Measurements from ENCODE around the gene IGF2BP3. TPM values are rescaled to one million over a fixed set of nuclear protein-coding genes. Genes with fewer than 3 reads are reported as not detected.

Gene IGF2BP3
- polyA plus RNA-seq, 1 donor from 2014 or later: 5.4 TPM

GRCh38 chr7:23389701-23390100, 80.6 kb downstream of the IGF2BP3 start:
- peaks cover 3 to 6% (median 5%) of the 10 kb centered on the region in 3 donors for H3K4me1 Mint-ChIP-seq
- peaks cover 2% of the 10 kb centered on the region for H3K27me3 Mint-ChIP-seq
- no peaks in the 10 kb centered on the region for H3K36me3 Mint-ChIP-seq
- H3K9me3 Mint-ChIP-seq: no peaks in the 10 kb centered on the region
- H3K4me3 Mint-ChIP-seq: no peak overlapping the region
- H3K27ac Mint-ChIP-seq: no peak overlapping the region

DNA sequence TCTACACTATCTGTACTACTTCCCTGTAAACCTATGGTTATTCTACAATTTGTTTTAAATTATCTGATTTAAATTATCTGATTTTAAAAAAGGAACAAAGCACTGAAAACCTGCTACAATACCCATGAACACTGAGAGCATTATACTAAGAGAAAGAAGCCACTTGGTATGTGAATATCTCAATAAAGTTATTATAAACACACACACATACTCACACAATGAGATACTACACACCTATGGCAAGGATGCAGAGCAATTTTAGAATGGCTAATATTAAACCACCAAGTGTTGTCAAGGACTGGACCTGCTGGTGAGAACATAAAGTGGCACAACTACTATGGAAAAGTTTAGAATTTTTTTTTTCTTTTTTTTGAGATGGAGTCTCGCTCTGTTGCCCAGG, 82.7 kb downstream of the IGF2BP3 start:
- H3K36me3 Mint-ChIP-seq: no peaks in the 10 kb centered on the region
- peaks cover 3 to 6% (median 5%) of the 10 kb centered on the region in 3 donors for H3K4me1 Mint-ChIP-seq
- H3K27me3 Mint-ChIP-seq: peaks cover 2% of the 10 kb centered on the region
- H3K4me3 Mint-ChIP-seq: no peak overlapping the region
- no peaks in the 10 kb centered on the region for H3K9me3 Mint-ChIP-seq
- H3K27ac Mint-ChIP-seq: no peak overlapping the region

GRCh38 chr7:23385140-23385539, 85.2 kb downstream of the IGF2BP3 start:
- Mint-ChIP-seq H3K27ac (no peak overlapping the region), H3K4me3 (no peak overlapping the region), H3K36me3 (peaks cover 3% of the 10 kb centered on the region), H3K27me3 (peaks cover 2% of the 10 kb centered on the region), H3K9me3 (no peaks in the 10 kb centered on the region), H3K4me1 (peaks cover 3 to 6% (median 5%) of the 10 kb centered on the region in 3 donors)

- no peak overlapping the region for H3K27ac Mint-ChIP-seq
Observed at GRCh38 chr7:23383225-23383624, 87.1 kb downstream of the IGF2BP3 start.

DNA sequence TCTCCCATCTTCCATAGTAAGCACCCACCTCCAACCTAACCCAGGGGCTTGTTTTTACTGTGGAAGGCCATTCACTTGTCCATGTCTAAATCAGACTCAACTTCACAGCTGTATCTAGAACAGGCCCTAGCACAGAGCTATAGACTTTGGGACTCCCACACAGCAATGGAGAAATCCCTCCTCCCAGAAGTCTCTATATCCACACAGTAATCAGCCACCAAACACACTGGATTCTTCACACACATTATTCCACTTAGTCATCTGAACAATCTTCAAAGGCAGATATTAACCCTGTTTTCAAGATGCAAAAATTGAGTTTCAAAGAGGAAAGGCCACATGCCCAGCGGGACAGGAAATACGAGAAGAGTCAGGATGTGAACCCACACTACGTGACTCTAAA, 89.3 kb downstream of the IGF2BP3 start:
- peaks cover 5% of the 10 kb centered on the region for H3K36me3 Mint-ChIP-seq
- H3K4me1 Mint-ChIP-seq: peaks cover 3 to 6% (median 6%) of the 10 kb centered on the region in 3 donors
- no peaks in the 10 kb centered on the region for H3K27me3 Mint-ChIP-seq

More at GRCh38 chr7:23383225-23383624, 87.1 kb downstream of the IGF2BP3 start:
- Mint-ChIP-seq H3K4me3 (no peak overlapping the region), H3K4me1 (peaks cover 3 to 6% (median 5%) of the 10 kb centered on the region in 3 donors), H3K27me3 (peaks cover under 1% of the 10 kb centered on the region), H3K9me3 (no peaks in the 10 kb centered on the region), H3K36me3 (peaks cover 5% of the 10 kb centered on the region)

GRCh38 chr7:23380556-23380955, 89.7 kb downstream of the IGF2BP3 start:
- H3K9me3 Mint-ChIP-seq: no peaks in the 10 kb centered on the region
- H3K4me3 Mint-ChIP-seq: no peak overlapping the region
- peaks cover 5% of the 10 kb centered on the region for H3K36me3 Mint-ChIP-seq
- no peaks in the 10 kb centered on the region for H3K27me3 Mint-ChIP-seq
- H3K4me1 Mint-ChIP-seq: peaks cover 3 to 8% (median 6%) of the 10 kb centered on the region in 3 donors
- H3K27ac Mint-ChIP-seq: no peak overlapping the region

More for the DNA sequence above, 89.3 kb downstream of the IGF2BP3 start:
- Mint-ChIP-seq H3K27ac (no peak overlapping the region), H3K9me3 (no peaks in the 10 kb centered on the region), H3K4me3 (no peak overlapping the region)

GRCh38 chr7:23378996-23379395, 91.3 kb downstream of the IGF2BP3 start:
- Mint-ChIP-seq H3K27ac (no peak overlapping the region), H3K36me3 (peaks cover 5% of the 10 kb centered on the region), H3K27me3 (no peaks in the 10 kb centered on the region), H3K4me1 (peaks cover 0 to 3% (median 0%) of the 10 kb centered on the region in 3 donors), H3K9me3 (no peaks in the 10 kb centered on the region), H3K4me3 (no peak overlapping the region)

- Mint-ChIP-seq H3K36me3 (peaks cover 5% of the 10 kb centered on the region), H3K4me3 (no peak overlapping the region), H3K27ac (no peak overlapping the region), H3K4me1 (peaks cover 16 to 21% (median 16%) of the 10 kb centered on the region in 3 donors), H3K9me3 (no peaks in the 10 kb centered on the region), H3K27me3 (peaks cover 6% of the 10 kb centered on the region)
Observed at GRCh38 chr7:23377134-23377533, 93.2 kb downstream of the IGF2BP3 start.

DNA sequence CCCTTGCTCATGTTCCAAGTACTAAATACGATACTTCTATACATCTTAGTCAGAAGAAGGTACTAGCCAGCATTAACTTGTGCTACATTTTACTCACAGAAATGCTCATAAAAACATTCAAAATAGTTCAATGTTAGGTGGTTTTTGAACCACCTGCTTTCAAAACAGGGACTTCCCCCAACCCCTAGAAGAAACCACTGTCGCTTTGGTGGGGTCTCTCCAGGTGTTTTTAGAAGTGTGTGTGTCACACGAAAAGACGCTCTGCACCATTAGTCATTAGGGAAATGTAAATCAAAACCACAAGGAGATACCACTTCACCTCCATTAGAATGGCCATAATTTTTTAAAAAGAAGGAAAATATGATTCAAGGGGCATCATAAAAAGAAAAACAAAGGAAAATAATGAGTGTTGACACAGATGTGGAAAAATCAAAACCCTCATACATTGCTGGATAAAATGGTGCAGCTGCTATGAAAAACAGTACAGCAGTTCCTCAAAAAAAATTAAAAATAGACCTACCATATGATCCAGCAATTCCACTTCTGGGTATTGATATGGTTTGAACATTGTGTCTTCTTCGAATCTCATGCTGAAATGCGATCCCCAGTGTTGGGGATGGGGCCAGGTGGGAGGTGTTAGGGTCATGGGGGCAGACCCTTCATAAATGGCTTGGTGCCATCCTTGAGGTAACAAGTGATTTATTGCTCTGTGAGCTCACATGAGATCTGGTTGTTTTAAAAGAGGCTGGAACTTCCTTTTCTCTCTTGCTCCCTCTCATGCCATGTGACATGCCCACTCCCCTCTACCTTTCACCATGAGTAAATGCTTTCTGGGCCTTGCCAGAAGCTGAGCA, 96.9 kb downstream of the IGF2BP3 start:
- H3K9me3 Mint-ChIP-seq: no peaks in the 10 kb centered on the region
- H3K4me1 Mint-ChIP-seq: peaks cover 19 to 28% (median 27%) of the 10 kb centered on the region in 3 donors
- peaks cover 13% of the 10 kb centered on the region for H3K27me3 Mint-ChIP-seq
- H3K36me3 Mint-ChIP-seq: no peaks in the 10 kb centered on the region
- H3K4me3 Mint-ChIP-seq: peak overlapping the region; percentile 56 to 78 (median 59)
- H3K27ac Mint-ChIP-seq: peak overlapping the region; percentile 54 to 94 (median 82)

DNA sequence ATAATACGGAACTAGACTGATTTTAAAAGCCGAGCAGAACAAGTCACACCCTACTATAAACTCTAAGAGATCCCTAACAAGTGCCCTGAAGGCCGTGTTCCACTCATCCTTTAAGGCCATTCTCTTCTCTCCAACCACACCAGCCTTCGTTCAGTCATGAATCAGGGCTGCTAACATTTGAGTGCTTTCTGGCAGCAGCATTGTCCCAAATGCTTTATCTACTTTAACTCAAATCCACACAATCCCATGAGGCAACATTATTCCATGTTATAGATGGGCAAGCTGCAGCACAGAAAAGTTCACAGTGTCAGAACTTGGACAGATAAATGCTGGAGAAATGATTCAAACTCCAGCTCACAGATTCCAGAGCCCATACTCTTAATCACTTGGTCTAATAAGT, 97.7 kb downstream of the IGF2BP3 start:
- H3K27me3 Mint-ChIP-seq: peaks cover 13% of the 10 kb centered on the region
- peak overlapping the region; percentile 2 to 78 (median 64) for H3K4me3 Mint-ChIP-seq
- no peaks in the 10 kb centered on the region for H3K36me3 Mint-ChIP-seq
- no peaks in the 10 kb centered on the region for H3K9me3 Mint-ChIP-seq
- peak overlapping the region in 2 of 3 donors; percentile 82 to 94 for H3K27ac Mint-ChIP-seq
- peaks cover 25 to 35% (median 32%) of the 10 kb centered on the region in 3 donors for H3K4me1 Mint-ChIP-seq

- no peaks in the 10 kb centered on the region for H3K9me3 Mint-ChIP-seq
- H3K36me3 Mint-ChIP-seq: no peaks in the 10 kb centered on the region
- peaks cover 13% of the 10 kb centered on the region for H3K27me3 Mint-ChIP-seq
- peak overlapping the region in 1 of 4 donors; percentile 14 for H3K4me3 Mint-ChIP-seq
- H3K4me1 Mint-ChIP-seq: peaks cover 25 to 36% (median 35%) of the 10 kb centered on the region in 3 donors
- H3K27ac Mint-ChIP-seq: no peak overlapping the region
Observed at GRCh38 chr7:23371654-23372053, 98.6 kb downstream of the IGF2BP3 start.

DNA sequence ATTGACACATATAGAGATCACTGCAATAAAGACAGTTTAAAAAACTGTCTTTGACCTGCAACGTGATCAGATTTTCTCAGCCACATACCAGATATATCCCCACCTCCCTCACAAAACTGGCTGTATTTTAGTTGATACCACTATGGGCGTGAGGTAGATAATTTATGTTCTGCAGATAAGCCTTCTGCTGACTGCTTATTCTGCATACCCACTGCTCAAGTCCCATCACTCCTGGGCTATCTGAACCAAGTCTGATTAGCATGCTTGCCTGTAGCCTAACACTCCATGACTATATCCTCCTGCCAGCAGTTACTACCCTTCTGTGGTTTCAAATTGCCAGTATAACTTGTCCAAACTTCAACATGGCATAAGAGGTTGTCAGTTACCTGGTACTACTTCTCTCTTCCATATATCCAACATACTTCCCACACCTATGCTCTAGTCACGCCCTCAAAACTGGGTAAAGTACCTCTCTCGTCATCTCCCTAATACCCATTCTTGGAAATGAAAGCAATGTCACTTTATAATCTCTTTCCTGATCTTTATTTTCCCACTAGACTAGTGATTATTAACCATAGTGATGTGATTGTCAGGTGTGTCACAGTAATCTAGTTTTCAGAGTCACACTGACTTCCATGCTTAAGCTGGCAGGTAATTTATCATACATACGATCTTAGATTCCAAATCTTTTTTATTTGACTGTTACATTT, 100.4 kb downstream of the IGF2BP3 start:
- peaks cover 13% of the 10 kb centered on the region for H3K27me3 Mint-ChIP-seq
- peaks cover 25 to 36% (median 32%) of the 10 kb centered on the region in 3 donors for H3K4me1 Mint-ChIP-seq
- H3K36me3 Mint-ChIP-seq: no peaks in the 10 kb centered on the region
- H3K9me3 Mint-ChIP-seq: no peaks in the 10 kb centered on the region
- peak overlapping the region in 2 of 4 donors; percentile 9 to 49 for H3K4me3 Mint-ChIP-seq
- H3K27ac Mint-ChIP-seq: peak overlapping the region; percentile 8 to 71 (median 24)

- Mint-ChIP-seq H3K27ac (peak overlapping the region in 2 of 3 donors; percentile 8 to 71), H3K27me3 (peaks cover 13% of the 10 kb centered on the region), H3K36me3 (no peaks in the 10 kb centered on the region), H3K4me1 (peaks cover 25 to 36% (median 32%) of the 10 kb centered on the region in 3 donors), H3K9me3 (no peaks in the 10 kb centered on the region), H3K4me3 (peak overlapping the region in 1 of 4 donors; percentile 53)
Observed at GRCh38 chr7:23369100-23369499, 101.2 kb downstream of the IGF2BP3 start.

DNA sequence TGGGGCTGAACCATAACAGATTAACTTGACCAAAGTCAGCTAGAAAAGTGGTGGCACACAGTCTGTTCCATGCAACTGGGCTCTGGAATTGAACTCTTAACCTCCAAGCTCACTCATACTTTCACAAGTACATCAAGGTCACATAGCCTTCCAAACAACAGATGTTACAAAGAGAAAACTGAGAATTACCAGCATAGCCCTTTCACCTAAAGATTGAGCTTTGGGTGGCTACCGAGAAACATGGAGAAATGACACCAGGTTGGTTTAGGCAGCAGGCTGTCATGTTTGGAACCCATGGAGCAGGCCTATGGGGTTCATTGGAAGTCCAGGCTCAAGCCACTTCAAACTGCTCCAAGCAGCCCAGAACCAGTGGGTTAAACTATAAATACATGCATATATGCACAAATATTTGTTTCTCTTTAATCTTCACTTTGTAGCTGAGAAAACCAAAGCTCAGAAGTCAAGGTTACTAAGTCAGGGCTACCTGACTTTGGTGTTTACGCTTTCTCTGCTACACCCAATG, 112.1 kb downstream of the IGF2BP3 start:
- Mint-ChIP-seq H3K4me3 (no peak overlapping the region), H3K9me3 (no peaks in the 10 kb centered on the region), H3K4me1 (peaks cover 0 to 4% (median 3%) of the 10 kb centered on the region in 3 donors), H3K36me3 (no peaks in the 10 kb centered on the region), H3K27ac (no peak overlapping the region), H3K27me3 (peaks cover 7% of the 10 kb centered on the region)
